Tibial nerve (tissue), 4 donors: ENCODE data around the gene NDUFV1. TPM values are rescaled to one million over a fixed set of nuclear protein-coding genes. Genes with fewer than 3 reads are reported as not detected.
"Not testable (repeated sequence)": the region's sequence is repeated elsewhere in the genome, so short reads cannot be mapped to it uniquely, and the experiment has no call there.

Experiments used
- DNase-seq, 2 donors: peaks; one replicate each; pipeline ENCODE4 v3.0.0-alpha.2; 2019; ENCODE audit warnings: low spot score in 2 of 2
- H3K27ac ChIP-seq, 4 donors: fragments of 200-600 bp; sonication (generic) in 3 of 4; one replicate each; pipeline ENCODE4 v1.5.1; 2017 to 2019; ENCODE audit warnings: mild to moderate bottlenecking in 1 of 4
- H3K27me3 ChIP-seq, 2 donors: fragments of 200-600 bp; sonication (generic) in 1 of 2; one replicate each; pipeline versions ENCODE4 v1.5.1 to v1.6.0; 2017 to 2019
- H3K36me3 ChIP-seq, 3 donors: fragments of 200-600 bp; sonication (generic); one replicate each; pipeline ENCODE4 v1.5.1; 2018 to 2019
- H3K4me1 ChIP-seq, 4 donors: fragments of 200-600 bp; sonication (generic) in 3 of 4; one replicate each; pipeline ENCODE4 v1.5.1; 2017 to 2019
- H3K4me3 ChIP-seq, 4 donors: fragments of 200-600 bp; sonication (generic) in 3 of 4; one replicate each; pipeline ENCODE4 v1.5.1; 2017 to 2019; ENCODE audit warnings: mild to moderate bottlenecking in 1 of 4, moderate library complexity in 1 of 4
- H3K9me3 ChIP-seq, 4 donors: fragments of 200-600 bp; sonication (generic) in 3 of 4; one replicate each; pipeline ENCODE4 v1.5.1; 2017 to 2019
- CTCF ChIP-seq, 5 experiments: fragments of 200-600 bp in 3 of 5; fragments of 450-650 bp in 2 of 5; sonication (generic) in 3 of 5; IDR thresholded peaks; one replicate each; pipeline ENCODE4 v1.5.1; 2016 to 2019; ENCODE audit warnings: antibody characterized with exemption in 5 of 5, mild to moderate bottlenecking in 3 of 5, moderate library complexity in 2 of 5
- EP300 ChIP-seq, 2 donors: sonication (generic); formaldehyde crosslinking; IDR thresholded peaks; one replicate each; pipeline ENCODE4 v1.6.1; 2017; ENCODE audit warnings: antibody characterized with exemption in 2 of 2, mild to moderate bottlenecking in 1 of 2
- POLR2A ChIP-seq, 2 donors: fragments of 450-650 bp; IDR thresholded peaks; one replicate each; pipeline ENCODE4 v1.6.1; 2017; ENCODE audit warnings: antibody characterized with exemption in 2 of 2, mild to moderate bottlenecking in 2 of 2, moderate library complexity in 2 of 2
- WGBS, 2 donors: methylation state at CpG; one replicate each; pipeline ENCODE4 v1.1.5; 2018; 5-methylcytosine and 5-hydroxymethylcytosine counted together
- total RNA-seq, 4 donors: library from RNA; depleted of rRNA; stranded (reverse); fragments of >200 nt; gene quantifications; one replicate each; pipeline ENCODE4 v1.1.0, GENCODE V29; 2016

Gene NDUFV1
- total RNA-seq, 4 donors from 2014 or later, result 282 to 357 (median 323) TPM

DNA sequence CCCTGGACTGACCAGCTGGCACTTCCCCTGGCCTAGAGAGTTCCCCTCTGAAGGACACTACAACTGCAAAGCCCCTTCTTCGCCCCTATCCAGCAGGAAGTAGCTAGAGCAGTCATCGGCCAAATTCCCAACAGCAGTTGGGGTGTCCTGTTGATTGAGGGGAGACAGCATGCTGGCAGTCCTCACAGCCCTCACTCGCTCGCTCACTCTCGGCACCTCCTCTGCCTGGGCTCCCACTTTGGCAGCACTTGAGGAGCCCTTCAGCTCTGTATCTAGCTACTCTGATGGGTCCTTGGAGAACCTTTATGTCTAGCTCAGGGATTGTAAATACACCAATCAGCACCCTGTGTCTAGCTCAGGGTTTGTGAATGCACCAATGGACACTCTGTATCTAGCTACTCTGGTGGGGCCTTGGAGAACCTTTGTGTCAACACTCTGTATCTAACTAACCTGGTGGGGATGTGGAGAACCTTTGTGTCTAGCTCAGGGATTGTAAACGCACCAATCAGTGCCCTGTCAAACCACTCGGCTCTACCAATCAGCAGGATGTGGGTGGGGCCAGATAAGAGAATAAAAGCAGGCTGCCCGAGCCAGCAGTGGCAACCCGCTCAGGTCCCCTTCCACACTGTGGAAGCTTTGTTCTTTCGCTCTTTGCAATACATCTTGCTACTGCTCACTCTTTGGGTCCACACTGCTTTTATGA lies 19.5 kb downstream of the NDUFV1 start:
- DNase-seq, H3K4me3 ChIP-seq, H3K27ac ChIP-seq, H3K9me3 ChIP-seq, H3K27me3 ChIP-seq, H3K36me3 ChIP-seq: not testable (repeated sequence)
- H3K4me1 ChIP-seq, result peaks cover 0 to 20% (median 10%) of the 10 kb centered on the region in 4 donors
- WGBS, 2 donors, result 80 to 84% methylated on average over 10 of the region's 10 CpGs

GRCh38 chr11:67626970-67627369 lies 20.2 kb downstream of the NDUFV1 start:
- H3K9me3 ChIP-seq, result no peaks in the 10 kb centered on the region
- H3K4me3 ChIP-seq, result no peak overlapping the region
- H3K27me3 ChIP-seq, result no peaks in the 10 kb centered on the region
- DNase-seq, result no peak
- 88 to 90% methylated on average over 10 of the region's 10 CpGs for WGBS, 2 donors
- H3K27ac ChIP-seq, result no peak overlapping the region
- peaks cover 0 to 8% (median 0%) of the 10 kb centered on the region in 3 donors for H3K36me3 ChIP-seq
- no peak for TF ChIP-seq POLR2A (IDR thresholded peaks at IDR 0.05)
- no peak for TF ChIP-seq EP300 (IDR thresholded peaks at IDR 0.05)
- no peak for TF ChIP-seq CTCF (IDR thresholded peaks at IDR 0.05)
- peaks cover 0 to 23% (median 10%) of the 10 kb centered on the region in 4 donors for H3K4me1 ChIP-seq

DNA sequence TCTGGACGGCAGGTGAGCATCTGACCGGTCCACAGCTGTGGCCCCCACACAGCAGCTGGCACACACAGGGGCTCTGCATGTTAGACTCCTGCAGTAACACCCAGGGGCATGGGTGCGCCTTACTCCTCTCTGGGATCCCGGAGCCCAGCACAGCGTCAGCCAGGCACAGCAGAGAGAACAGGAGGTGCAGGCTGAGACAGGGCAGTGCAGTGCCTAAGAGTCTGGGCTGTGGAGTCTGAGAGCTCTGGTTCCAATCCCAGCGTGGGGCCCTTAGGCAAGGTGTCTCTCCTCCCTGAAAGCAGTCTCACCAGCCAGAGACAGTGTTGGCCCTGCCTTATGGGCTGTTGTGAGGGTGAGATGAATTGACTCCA lies 20.7 kb downstream of the NDUFV1 start:
- WGBS, 2 donors, result 88 to 93% methylated on average over 5 to 6 of the region's 6 CpGs
- peaks cover 0 to 8% (median 0%) of the 10 kb centered on the region in 3 donors for H3K36me3 ChIP-seq
- DNase-seq, result no peak

DNA sequence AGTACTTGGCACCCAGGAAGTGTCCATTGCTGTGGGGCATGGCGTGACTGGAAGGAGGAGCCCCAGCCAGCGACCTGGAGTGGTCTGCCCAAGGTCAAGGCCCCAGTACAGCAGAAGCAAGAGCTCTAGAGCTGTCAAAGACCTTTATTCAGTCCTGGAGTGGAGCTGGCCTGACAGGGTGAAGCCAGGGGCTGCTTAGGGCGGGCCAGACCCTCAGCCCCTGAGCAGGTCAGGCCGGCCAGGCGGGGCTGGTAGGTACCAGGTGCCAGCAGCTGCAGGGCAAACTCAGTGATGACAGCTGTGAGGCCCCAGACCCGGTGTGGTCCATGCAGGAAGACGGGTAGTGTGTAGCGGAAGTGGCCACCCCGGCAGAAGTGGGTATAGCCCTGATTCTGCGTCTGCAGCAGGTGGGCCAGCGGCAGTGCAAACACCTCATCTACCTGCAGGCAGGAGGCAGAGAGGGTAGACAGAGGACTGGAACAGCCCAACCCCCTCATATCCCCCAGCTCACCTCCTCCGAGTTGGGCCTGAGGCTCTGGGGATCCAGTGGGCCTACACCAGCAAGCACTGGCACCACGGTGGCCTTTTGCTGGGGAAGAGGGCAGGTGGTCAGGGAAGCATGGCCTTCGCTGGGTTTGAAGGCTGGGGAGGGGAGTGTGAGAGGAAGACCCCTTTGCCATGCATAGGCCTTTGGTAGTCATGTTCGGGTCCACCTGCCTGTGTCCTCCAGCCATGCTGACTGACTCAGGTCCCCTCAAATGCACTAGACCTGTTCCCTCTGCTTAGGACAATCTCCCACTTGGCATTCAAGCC lies 21.3 kb downstream of the NDUFV1 start:
- 82 to 90% methylated on average over 12 to 13 of the region's 15 CpGs for WGBS, 2 donors
- no peaks in the 10 kb centered on the region for H3K9me3 ChIP-seq
- peaks cover 0 to 8% (median 0%) of the 10 kb centered on the region in 3 donors for H3K36me3 ChIP-seq
- H3K27me3 ChIP-seq, result no peaks in the 10 kb centered on the region
- H3K4me1 ChIP-seq, result peaks cover 0 to 23% (median 10%) of the 10 kb centered on the region in 4 donors
- peak overlapping the region in 1 of 4 donors; percentile 97 for H3K27ac ChIP-seq
- DNase-seq, result no peak
- TF ChIP-seq CTCF (IDR thresholded peaks at IDR 0.05) (no peak), POLR2A (IDR thresholded peaks at IDR 0.05) (no peak), EP300 (IDR thresholded peaks at IDR 0.05) (no peak)
- H3K4me3 ChIP-seq, result no peak overlapping the region

More for the DNA sequence above, 20.7 kb downstream of the NDUFV1 start:
- TF ChIP-seq EP300 (IDR thresholded peaks at IDR 0.05), result no peak
- no peak for TF ChIP-seq POLR2A (IDR thresholded peaks at IDR 0.05)
- TF ChIP-seq CTCF (IDR thresholded peaks at IDR 0.05), result no peak
- Histone ChIP-seq H3K9me3 (no peaks in the 10 kb centered on the region), H3K27me3 (no peaks in the 10 kb centered on the region), H3K27ac (no peak overlapping the region), H3K4me3 (no peak overlapping the region), H3K4me1 (peaks cover 0 to 23% (median 10%) of the 10 kb centered on the region in 4 donors)

GRCh38 chr11:67628710-67629385 lies 22.1 kb downstream of the NDUFV1 start:
- Histone ChIP-seq H3K9me3 (no peaks in the 10 kb centered on the region), H3K27ac (peak overlapping the region; percentile 85 to 97 (median 96)), H3K27me3 (no peaks in the 10 kb centered on the region), H3K4me3 (peak overlapping the region; percentile 34 to 87 (median 72)), H3K4me1 (peaks cover 0 to 23% (median 10%) of the 10 kb centered on the region in 4 donors), H3K36me3 (peaks cover 0 to 8% (median 0%) of the 10 kb centered on the region in 3 donors)
- DNase-seq, result no peak
- 38 to 53% methylated on average over 9 to 22 of the region's 25 CpGs for WGBS, 2 donors
- TF ChIP-seq POLR2A (IDR thresholded peaks at IDR 0.05) (no peak), EP300 (IDR thresholded peaks at IDR 0.05) (no peak), CTCF (IDR thresholded peaks at IDR 0.05) (no peak)
